Prostate gland (tissue), 2 donors: ENCODE measurements around the gene CEP112.

Experiments
- CTCF ChIP-seq, 4 experiments: fragments of 200-600 bp in 2 of 4; fragments of 450-650 bp in 2 of 4; sonication (generic) in 2 of 4; IDR thresholded peaks; 1 replicate in 3 of 4; 2 replicates in 1 of 4; pipeline ENCODE4 v1.5.1; 2016 to 2019; ENCODE audit warnings: antibody characterized with exemption in 4 of 4, mild to moderate bottlenecking in 2 of 4, moderate library complexity in 2 of 4
- POLR2AphosphoS5 ChIP-seq: sonication (generic); formaldehyde crosslinking; IDR thresholded peaks from one replicate; pipeline ENCODE4 v1.6.1; 2017; ENCODE audit warnings: antibody characterized with exemption

GRCh38 chr17:65864394-65864793 is 327.5 kb downstream of the CEP112 start:
- TF ChIP-seq CTCF (IDR thresholded peaks at IDR 0.05) (no peak), POLR2AphosphoS5 (no peak)
